ENCODE measurements around the gene DOCK1. TPM values are rescaled to one million over a fixed set of nuclear protein-coding genes. Genes with fewer than 3 reads are reported as not detected.
"Not testable (repeated sequence)": the region's sequence is repeated elsewhere in the genome, so short reads cannot be mapped to it uniquely, and the experiment has no call there.

Gene DOCK1
- total and polyA plus RNA-seq, 2 donors (not counting 1 experiment from before 2014, with no cell fraction given), result 20.5 to 91.0 TPM

DNA sequence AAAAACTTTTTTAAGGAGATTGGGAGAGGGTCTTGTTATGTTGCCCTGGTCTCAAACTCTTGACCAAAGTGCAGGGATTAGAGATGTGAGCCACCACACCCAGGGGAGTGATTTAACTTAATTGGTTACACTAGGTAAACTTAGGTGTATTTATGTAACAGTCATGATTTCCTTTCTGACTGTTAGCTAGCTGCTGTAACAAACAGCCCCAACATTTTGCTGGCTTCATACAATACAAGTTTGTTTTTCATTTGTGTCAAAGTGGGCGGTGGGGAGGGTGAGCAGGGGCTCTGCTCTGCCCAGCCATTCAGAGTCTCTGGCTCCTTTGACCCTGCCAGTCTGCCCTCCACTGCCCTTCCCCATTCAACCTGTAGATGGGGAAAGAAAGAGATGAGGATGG, 9.3 kb downstream of the DOCK1 start:
- Histone ChIP-seq H3K27ac (ENCODE audit: insufficient read depth, low read length) (no peak overlapping the region), H3K4me1 (ENCODE audit: control insufficient read depth, extremely low read depth, insufficient read depth, low read length) (no peaks in the 10 kb centered on the region), H3K4me3 (replicated peaks in 1 of 4; ENCODE audit: control extremely low read depth in 1 of 4, insufficient read depth in 1 of 4, low read depth in 3 of 4, low read length in 4 of 4) (no peak overlapping the region), H2AFZ (ENCODE audit: low read length) (no peak overlapping the region), H3K27me3 (ENCODE audit: control insufficient read depth, insufficient read depth, low read length) (no peaks in the 10 kb centered on the region), H3K36me3 (ENCODE audit: control insufficient read depth, insufficient read depth, low read length) (no peaks in the 10 kb centered on the region), H4K20me1 (ENCODE audit: control insufficient read depth, extremely low read depth, insufficient read depth, low read length) (no peaks in the 10 kb centered on the region), H3K9me3 (ENCODE audit: control insufficient read depth, insufficient read depth, low read depth, low read length) (no peaks in the 10 kb centered on the region), H3K4me2 (ENCODE audit: extremely low read depth, insufficient read depth, low read length) (no peak overlapping the region), H3K79me2 (ENCODE audit: control insufficient read depth, insufficient read depth, low read length) (peaks cover 70% of the 10 kb centered on the region), H3K9ac (ENCODE audit: insufficient read depth, low read length) (no peak overlapping the region)
- no peak for DNase-seq (ENCODE audit: low read depth in 2 of 2)
- TF ChIP-seq EZH2 (IDR thresholded peaks at IDR 0.05; ENCODE audit: low read length, missing control alignments), result no peak
- TF ChIP-seq, protein P1, sequence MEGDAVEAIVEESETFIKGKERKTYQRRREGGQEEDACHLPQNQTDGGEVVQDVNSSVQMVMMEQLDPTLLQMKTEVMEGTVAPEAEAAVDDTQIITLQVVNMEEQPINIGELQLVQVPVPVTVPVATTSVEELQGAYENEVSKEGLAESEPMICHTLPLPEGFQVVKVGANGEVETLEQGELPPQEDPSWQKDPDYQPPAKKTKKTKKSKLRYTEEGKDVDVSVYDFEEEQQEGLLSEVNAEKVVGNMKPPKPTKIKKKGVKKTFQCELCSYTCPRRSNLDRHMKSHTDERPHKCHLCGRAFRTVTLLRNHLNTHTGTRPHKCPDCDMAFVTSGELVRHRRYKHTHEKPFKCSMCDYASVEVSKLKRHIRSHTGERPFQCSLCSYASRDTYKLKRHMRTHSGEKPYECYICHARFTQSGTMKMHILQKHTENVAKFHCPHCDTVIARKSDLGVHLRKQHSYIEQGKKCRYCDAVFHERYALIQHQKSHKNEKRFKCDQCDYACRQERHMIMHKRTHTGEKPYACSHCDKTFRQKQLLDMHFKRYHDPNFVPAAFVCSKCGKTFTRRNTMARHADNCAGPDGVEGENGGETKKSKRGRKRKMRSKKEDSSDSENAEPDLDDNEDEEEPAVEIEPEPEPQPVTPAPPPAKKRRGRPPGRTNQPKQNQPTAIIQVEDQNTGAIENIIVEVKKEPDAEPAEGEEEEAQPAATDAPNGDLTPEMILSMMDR (conservative IDR thresholded peaks at IDR 0.05 in 1 of 2, IDR thresholded peaks at IDR 0.05 in 1 of 2; ENCODE audit: low read depth in 1 of 2, low read length in 2 of 2), result no peak

DNA sequence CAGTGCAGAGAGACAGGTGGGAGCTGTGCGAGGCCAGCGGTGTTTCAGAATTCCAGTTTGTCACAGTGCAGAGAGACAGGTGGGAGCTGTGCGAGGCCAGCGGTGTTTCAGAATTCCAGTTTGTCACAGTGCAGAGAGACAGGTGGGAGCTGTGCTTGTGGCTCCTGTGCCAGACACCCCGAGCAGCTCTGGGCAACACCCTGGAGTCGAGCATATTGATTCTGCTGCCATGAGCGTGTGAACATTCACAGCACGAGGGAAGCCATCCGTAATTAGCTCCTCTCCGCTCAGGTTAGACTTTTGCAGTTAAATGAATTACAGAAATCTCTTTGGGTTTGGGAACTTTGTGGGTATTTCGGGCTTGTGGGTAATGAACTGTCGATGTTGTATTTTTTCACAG, 11.7 kb downstream of the DOCK1 start:
- H3K79me2 ChIP-seq (ENCODE audit: control insufficient read depth, insufficient read depth, low read length), result peaks cover 61% of the 10 kb centered on the region
- H3K27ac ChIP-seq (ENCODE audit: insufficient read depth, low read length); H3K9ac ChIP-seq (ENCODE audit: insufficient read depth, low read length); H2AFZ ChIP-seq (ENCODE audit: low read length); H3K4me1 ChIP-seq (ENCODE audit: control insufficient read depth, extremely low read depth, insufficient read depth, low read length); H3K4me2 ChIP-seq (ENCODE audit: extremely low read depth, insufficient read depth, low read length); H4K20me1 ChIP-seq (ENCODE audit: control insufficient read depth, extremely low read depth, insufficient read depth, low read length); H3K36me3 ChIP-seq (ENCODE audit: control insufficient read depth, insufficient read depth, low read length); H3K9me3 ChIP-seq (ENCODE audit: control insufficient read depth, insufficient read depth, low read depth, low read length); H3K27me3 ChIP-seq (ENCODE audit: control insufficient read depth, insufficient read depth, low read length); H3K4me3 ChIP-seq (replicated peaks in 1 of 4; ENCODE audit: control extremely low read depth in 1 of 4, insufficient read depth in 1 of 4, low read depth in 3 of 4, low read length in 4 of 4); DNase-seq (ENCODE audit: low read depth in 2 of 2): not testable (repeated sequence)

DNA sequence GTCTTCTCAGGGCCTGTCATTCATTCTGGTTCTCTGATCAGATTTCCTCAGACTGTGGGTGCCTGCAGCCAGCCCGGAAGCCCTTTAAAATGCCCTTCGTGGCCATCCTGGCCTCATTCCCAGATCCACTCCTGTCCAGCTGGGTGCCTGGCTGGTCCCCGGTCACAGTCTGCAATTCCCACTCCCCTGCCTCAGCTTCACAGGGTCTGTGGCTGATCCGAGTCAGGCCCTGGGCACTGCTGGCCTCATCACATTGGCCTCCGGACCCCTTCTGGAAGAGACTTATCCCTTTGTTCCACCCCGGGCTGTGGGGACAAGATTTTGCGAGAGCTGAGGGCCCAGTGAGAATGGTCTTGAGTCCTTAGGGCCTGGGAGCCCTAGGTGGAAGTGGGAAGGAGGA, 12.1 kb downstream of the DOCK1 start:
- Histone ChIP-seq H3K27ac (ENCODE audit: insufficient read depth, low read length) (no peak overlapping the region), H3K36me3 (ENCODE audit: control insufficient read depth, insufficient read depth, low read length) (peaks cover 2% of the 10 kb centered on the region), H3K79me2 (ENCODE audit: control insufficient read depth, insufficient read depth, low read length) (peaks cover 59% of the 10 kb centered on the region), H3K4me1 (ENCODE audit: control insufficient read depth, extremely low read depth, insufficient read depth, low read length) (no peaks in the 10 kb centered on the region), H3K4me2 (ENCODE audit: extremely low read depth, insufficient read depth, low read length) (no peak overlapping the region), H2AFZ (ENCODE audit: low read length) (no peak overlapping the region), H3K9me3 (ENCODE audit: control insufficient read depth, insufficient read depth, low read depth, low read length) (no peaks in the 10 kb centered on the region), H4K20me1 (ENCODE audit: control insufficient read depth, extremely low read depth, insufficient read depth, low read length) (no peaks in the 10 kb centered on the region), H3K9ac (ENCODE audit: insufficient read depth, low read length) (no peak overlapping the region), H3K4me3 (replicated peaks in 1 of 4; ENCODE audit: control extremely low read depth in 1 of 4, insufficient read depth in 1 of 4, low read depth in 3 of 4, low read length in 4 of 4) (no peak overlapping the region), H3K27me3 (ENCODE audit: control insufficient read depth, insufficient read depth, low read length) (no peaks in the 10 kb centered on the region)
- no peak for DNase-seq (ENCODE audit: low read depth in 2 of 2)
- no peak for TF ChIP-seq EZH2 (IDR thresholded peaks at IDR 0.05; ENCODE audit: low read length, missing control alignments)
- TF ChIP-seq, protein P1 (conservative IDR thresholded peaks at IDR 0.05 in 1 of 2, IDR thresholded peaks at IDR 0.05 in 1 of 2; ENCODE audit: low read depth in 1 of 2, low read length in 2 of 2), result no peak

All from fibroblast of lung (primary cell).